GM20000 (cell line): Measurements from ENCODE around the gene ULBP2.

Experiments
- DNase-seq: peaks from one replicate; pipeline ENCODE4 v3.0.0; 2012; ENCODE audit warnings: low spot score
- TF ChIP-seq, protein P1 (sequence below): IDR thresholded peaks from 2 replicates; pipeline ENCODE4 v1.5.1; 2012; ENCODE audit warnings: mild to moderate bottlenecking, control low read depth; ENCODE audit errors: extremely low read depth, missing control alignments

ULBP2 gene

DNA sequence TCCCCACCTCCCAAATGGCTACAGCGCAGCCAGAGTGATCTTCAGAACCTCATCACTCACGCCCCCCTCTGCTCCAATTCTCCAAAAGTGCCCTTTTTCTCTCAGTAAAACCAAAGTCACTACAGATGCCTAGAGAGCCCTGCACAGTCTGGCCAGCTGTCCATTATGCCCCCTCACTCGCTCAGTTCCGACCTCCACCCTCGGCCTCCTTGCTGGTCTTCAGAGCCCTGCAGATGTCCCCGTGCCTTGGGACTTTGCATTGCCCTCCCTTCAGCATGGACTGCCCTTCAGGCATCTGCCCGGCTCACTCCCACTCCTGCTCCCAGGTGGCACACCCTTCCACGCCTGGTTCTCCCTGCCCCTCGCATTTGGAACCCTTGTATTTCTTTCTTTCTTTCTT is 42.8 kb upstream of the ULBP2 start:
- no peak for DNase-seq

DNA sequence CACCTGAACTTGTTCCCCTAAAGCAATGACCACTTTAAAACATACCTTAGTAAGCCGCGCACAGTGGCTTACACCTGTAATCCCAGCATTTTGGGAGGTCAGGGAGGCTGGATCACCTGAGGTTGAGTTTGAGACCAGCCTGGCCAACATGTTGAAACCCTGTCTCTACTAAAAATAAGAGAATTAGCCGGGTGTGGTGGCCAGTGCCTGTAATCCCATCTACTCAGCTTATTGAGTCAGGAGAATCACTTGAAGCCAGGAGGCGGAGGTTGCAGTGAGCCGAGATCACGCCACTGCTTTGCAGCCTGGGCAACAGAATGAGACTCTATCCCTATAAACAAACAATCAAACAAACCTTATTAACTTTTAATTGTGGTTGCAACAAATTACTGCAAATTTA is 42.3 kb upstream of the ULBP2 start:
- DNase-seq = no peak
- TF ChIP-seq, protein P1, sequence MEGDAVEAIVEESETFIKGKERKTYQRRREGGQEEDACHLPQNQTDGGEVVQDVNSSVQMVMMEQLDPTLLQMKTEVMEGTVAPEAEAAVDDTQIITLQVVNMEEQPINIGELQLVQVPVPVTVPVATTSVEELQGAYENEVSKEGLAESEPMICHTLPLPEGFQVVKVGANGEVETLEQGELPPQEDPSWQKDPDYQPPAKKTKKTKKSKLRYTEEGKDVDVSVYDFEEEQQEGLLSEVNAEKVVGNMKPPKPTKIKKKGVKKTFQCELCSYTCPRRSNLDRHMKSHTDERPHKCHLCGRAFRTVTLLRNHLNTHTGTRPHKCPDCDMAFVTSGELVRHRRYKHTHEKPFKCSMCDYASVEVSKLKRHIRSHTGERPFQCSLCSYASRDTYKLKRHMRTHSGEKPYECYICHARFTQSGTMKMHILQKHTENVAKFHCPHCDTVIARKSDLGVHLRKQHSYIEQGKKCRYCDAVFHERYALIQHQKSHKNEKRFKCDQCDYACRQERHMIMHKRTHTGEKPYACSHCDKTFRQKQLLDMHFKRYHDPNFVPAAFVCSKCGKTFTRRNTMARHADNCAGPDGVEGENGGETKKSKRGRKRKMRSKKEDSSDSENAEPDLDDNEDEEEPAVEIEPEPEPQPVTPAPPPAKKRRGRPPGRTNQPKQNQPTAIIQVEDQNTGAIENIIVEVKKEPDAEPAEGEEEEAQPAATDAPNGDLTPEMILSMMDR = no peak

More for the DNA sequence above, 42.8 kb upstream of the ULBP2 start:
- TF ChIP-seq, protein P1 = no peak

DNA sequence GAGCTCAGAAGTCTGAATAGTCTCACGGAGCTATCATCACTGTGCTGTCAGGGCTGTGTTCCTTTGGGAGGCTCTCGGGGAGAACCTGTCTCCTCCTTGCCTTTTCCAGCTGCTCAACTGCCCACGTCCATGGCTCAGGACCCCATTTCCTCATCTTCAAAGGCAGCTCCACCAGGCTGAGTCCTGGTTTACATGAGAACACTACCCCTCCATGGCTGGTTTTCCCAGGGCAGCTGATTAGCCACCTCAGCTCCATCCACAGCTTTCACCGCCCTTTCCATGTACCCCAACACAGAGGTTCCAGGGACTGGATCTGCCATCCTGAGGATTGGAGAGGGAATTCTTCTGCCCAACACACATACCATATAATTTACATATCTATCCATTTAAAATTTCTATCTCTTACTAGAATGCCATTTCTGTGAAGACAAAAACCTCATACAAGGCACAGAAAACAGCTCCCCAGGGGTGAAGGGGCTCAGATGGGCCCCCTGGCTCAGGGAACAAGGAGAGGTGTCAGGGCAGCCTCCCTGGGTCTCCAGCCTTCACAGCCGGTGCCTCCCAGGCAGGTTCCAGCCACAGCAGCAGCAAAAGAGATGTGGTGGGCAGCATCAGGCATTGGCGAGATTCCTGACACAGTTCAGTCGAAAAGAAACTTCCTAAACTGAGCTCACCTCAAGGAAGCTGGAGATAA is 41.7 kb upstream of the ULBP2 start:
- no peak for DNase-seq
- TF ChIP-seq, protein P1 = no peak

DNA sequence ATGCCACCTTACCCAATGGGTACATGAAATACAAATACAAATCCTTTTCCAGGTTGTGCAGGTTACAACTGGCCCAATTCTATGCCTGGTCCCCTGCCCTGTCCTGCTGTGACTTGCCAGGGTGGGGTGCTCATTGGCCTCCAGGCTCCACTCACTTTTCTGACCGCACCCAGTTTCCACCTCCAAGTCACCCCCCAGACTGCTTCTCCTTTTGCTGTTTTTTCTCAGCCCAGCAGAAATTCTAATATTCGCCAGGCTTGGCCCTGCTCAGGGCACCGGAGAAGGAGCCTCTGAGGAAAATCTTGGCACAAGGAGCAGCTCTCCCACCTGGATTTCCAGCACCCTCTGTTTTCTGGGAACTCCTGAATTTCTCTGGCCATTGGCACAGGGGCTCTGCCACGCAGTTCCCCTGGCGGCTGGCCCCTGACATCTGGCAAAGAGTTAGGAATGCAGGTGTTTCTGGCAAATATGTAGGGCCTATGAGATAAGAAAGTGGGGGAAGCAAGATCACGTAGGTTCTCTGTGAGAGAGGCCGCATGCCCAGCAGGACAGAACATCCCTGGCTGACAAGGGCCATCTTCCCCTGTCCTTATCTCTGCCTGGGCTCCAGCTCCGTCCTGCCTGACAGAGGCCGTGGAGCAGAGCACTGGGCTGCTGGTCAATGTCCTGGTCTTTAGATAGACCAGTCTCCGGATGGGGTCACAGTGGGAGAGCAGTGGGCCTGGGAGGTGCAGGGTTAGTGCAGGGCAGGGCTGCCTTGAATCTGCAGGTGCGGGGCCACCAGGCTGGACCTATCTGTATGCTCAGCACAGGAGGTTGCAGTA is 41.0 kb upstream of the ULBP2 start:
- DNase-seq = no peak
- TF ChIP-seq, protein P1 = no peak

DNA sequence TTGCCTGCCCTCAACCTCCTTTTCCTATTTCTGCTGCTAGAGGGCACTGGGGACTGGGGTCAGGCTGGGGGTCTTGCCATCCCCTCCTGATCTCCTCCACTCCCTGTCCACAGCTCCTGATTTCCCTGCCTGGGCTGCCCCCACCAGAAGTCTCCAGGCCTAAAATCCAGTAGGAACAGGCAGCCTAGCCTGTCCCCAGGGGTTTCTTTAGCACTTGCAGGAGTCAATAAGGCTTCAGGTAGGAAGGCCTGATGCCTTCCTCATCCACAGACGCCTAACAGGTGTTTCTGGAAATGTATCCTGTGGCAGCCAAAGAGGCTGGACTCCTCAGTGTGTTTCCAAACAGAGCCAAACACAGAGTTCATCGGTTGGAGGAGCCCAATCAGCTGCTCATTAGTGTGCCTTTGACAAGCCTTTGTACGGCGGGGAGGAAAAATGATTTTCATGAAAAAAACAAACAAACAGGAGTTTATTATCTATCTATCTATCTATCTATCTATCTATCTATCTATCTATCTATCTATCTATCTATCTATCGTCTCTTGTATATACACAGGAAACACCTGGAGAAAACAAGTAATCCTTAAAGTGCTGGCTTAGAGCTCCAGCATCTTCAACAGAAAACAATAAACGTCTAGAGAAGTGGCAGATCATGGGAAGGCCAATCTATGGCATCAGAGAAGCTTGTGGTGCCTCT is 40.2 kb upstream of the ULBP2 start:
- no peak for DNase-seq
- TF ChIP-seq, protein P1 = no peak

DNA sequence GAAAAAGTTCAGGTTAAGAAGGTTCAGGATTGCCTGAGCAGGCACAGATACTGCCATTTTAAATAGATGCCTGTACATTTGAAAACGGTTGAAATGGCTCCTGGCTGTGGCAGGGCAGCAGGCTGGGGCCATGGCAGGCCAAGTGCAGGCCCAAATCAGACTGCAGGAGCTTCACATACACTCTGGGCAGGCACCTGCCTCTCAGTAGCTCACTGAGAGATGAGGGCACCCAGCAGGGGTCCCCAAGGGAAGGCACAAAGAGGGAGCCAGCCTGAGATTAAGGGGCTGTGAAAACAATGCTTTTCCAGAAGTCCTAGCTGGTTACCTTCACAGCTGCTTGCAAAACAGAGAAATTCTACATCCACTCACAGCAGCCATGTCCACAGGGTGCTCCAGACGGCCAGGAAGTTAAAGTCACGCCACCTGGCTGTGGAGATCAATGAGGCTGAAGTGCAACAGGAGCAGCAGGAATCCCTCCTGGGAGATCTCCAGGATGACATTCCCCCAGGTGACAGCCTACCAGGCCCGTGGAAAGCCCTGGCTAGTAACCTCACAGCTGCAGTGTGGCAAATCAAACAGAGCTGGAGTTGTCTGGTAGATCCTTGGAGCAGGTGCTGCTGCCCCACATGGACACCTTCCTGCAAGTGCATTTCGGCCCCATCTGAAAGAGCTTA is 37.7 kb upstream of the ULBP2 start:
- TF ChIP-seq, protein P1 = no peak
- DNase-seq = no peak
